Right ventricle myocardium inferior (tissue), 1 donor: ENCODE data around the gene SMURF1. TPM values are rescaled to one million over a fixed set of nuclear protein-coding genes. Genes with fewer than 3 reads are reported as not detected.
A peak's percentile ranks its signal among the peaks of the same experiment; 100 is the strongest.
"Not testable (repeated sequence)": the region's sequence is repeated elsewhere in the genome, so short reads cannot be mapped to it uniquely, and the experiment has no call there.

ENCODE experiments used
- ATAC-seq: fragments of 200-7000 bp; cut with Tn5 transposase; one replicate; pipeline ENCODE4 v1.9.1; 2020; ENCODE audit warnings: mild to moderate bottlenecking, moderate library complexity
- DNase-seq: peaks from one replicate; pipeline ENCODE4 v3.0.0; 2021; ENCODE audit errors: missing footprints
- intact Hi-C: fragments of 100-400 bp; cut with DNase I; formaldehyde crosslinking; loops from one replicate; pipeline ENCODE4 v1.11.0; 2022
- total RNA-seq: library from RNA; stranded (reverse); fragmentation: NEBNext Ultra II Directional; extraction: Animal tissue kit (Norgen Biotek cat#: 25700); gene quantifications from one replicate; pipeline ENCODE4 v1.2.1, GENCODE V29; 2021
- donor health status: DM: no; HTN: yes; CAD: no; lungs with severe emphysema.

The SMURF1 gene
- total RNA-seq, 1 donor from 2014 or later: 9.6 TPM

DNA sequence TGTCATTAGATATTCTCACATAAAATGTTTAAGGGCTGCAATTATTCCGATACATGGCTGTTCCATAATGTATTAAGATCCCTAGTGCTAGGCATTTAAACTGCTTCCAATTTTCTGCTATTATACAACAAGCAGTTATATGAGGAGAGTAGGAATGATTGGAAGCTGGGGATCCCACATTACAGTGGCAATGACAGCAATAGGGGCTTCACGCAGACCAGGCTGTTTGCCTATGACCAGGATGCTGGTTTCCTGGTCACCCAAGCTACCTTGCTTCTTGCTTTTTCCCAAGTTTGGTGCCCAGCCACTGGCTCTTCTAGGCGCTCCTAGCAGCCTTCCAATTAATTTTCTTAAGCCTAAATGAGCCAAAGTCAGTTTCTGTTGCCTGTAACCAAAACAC, 39.3 kb downstream of the SMURF1 start:
- no peak for ATAC-seq

DNA sequence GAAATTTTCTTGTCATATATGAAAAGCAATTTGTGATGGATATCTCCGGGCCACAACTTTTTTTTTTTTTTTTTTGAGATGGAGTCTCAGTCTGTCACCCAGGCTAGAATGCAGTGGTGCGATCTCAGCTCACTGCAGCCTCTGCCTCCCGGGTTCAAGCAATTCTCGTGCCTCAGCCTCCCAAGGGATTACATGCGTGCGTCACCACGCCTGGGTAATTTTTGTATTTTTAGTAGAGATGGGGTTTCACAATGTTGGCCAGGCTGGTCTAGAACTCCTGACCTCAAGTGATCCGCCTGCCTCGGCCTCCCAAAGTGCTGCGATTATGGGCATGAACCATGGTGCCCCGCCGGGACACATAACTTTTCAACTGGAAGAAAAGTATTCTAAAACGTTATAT, 40.1 kb downstream of the SMURF1 start:
- intact Hi-C loops, DNase-seq, ATAC-seq: not testable (repeated sequence)

More for the DNA sequence above, 39.3 kb downstream of the SMURF1 start:
- intact Hi-C loops: loop anchor here (5.0 kb wide), 1 partner anchor 38 kb away; the partner anchor contains the start of gene SMURF1
- DNase-seq: no peak

GRCh38 chr7:99102809-99103690, 40.9 kb downstream of the SMURF1 start:
- intact Hi-C loops: no loop called here
- DNase-seq: no peak
- no peak for ATAC-seq

- DNase-seq (no peak), ATAC-seq (no peak)
- intact Hi-C loops: no loop called here
These were observed 41.5 kb downstream of the SMURF1 start for GRCh38 chr7:99102361-99102760.

- intact Hi-C loops, DNase-seq, ATAC-seq: not testable (repeated sequence)
These were observed 42.4 kb downstream of the SMURF1 start for GRCh38 chr7:99101516-99101915.

DNA sequence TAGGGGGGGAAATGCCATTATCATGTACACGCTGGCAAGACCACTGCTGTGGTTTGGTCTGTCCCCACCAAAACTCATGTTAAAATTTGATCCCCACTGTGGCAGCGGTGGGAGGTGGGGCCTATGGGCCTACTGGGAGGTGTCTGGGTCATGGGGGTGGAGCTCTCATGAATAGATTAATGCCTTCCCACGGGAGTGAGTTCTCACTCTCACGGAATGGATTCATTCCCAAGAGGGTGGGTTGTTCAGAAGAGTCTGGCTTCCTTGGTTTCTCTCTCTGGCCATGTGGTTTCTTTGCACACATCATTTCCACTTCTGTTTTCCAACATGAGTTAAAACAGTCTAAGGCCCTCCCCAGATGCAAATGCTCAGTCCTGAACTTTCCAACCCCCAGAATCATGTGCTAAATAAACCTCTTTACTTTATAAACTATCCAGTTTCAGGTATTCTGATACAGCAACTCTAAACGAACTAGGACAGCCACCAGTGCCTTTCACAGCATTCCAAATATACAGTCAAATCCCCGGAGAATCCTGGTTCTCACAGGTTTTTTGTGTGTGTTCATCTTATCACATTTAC, 44.3 kb downstream of the SMURF1 start:
- peak; percentile 30 for ATAC-seq
- intact Hi-C loops: no loop called here
- DNase-seq: no peak

- ATAC-seq: peak; percentile 49
- no peak for DNase-seq
- intact Hi-C loops: no loop called here
These were observed 44.9 kb downstream of the SMURF1 start for GRCh38 chr7:99098824-99099498.

GRCh38 chr7:99098286-99098823, 45.6 kb downstream of the SMURF1 start:
- ATAC-seq: no peak
- DNase-seq: no peak
- intact Hi-C loops: no loop called here

GRCh38 chr7:99097730-99098129, 46.2 kb downstream of the SMURF1 start:
- no peak for ATAC-seq
- no peak for DNase-seq
- intact Hi-C loops: no loop called here

- intact Hi-C loops: no loop called here
- DNase-seq (no peak), ATAC-seq (peak; percentile 74)
These were observed 47.6 kb downstream of the SMURF1 start for GRCh38 chr7:99096124-99096887.

DNA sequence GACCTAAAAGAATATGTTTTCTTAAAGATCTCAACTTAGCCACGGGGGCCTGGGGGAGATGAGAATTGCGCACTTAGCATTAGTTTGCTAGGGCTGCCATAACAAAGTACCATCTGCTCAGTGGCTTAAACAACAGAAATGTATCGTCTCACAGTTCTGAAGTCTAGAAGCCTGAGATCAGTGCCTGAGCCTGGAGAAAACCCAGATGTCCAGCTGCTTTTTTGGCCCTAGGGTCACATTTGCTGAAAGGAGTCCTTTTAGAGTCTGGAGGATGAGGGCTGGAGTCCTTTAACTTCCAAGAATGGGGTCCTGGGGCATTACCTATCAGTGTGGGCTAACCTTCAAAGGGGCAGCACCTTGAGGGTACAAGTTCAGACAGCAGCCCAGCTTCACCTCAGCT, 48.2 kb downstream of the SMURF1 start:
- no peak for DNase-seq
- intact Hi-C loops: no loop called here
- ATAC-seq: peak; percentile 76

DNA sequence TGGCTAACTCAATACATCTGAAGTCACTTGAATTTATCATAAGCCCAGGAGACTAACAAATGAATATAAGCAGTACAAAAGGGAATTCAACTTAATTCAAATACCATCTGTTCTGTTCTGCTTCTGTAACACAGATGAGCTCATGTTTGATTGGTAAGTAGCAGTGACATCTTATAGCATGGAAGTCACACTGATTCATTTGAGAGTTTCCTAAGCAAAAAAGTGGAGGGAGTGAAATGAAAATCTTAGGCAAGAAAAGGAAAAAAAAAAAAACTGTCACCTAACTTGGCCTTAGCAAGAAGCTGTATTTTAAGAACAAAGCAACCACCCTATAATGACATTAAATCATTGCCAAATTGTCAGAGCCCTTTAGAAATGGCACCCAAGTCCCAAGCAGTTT, 49.5 kb downstream of the SMURF1 start:
- ATAC-seq (no peak), DNase-seq (no peak)
- intact Hi-C loops: no loop called here

GRCh38 chr7:99092064-99092720, 51.7 kb downstream of the SMURF1 start:
- ATAC-seq (no peak), DNase-seq (no peak)
- intact Hi-C loops: no loop called here

DNA sequence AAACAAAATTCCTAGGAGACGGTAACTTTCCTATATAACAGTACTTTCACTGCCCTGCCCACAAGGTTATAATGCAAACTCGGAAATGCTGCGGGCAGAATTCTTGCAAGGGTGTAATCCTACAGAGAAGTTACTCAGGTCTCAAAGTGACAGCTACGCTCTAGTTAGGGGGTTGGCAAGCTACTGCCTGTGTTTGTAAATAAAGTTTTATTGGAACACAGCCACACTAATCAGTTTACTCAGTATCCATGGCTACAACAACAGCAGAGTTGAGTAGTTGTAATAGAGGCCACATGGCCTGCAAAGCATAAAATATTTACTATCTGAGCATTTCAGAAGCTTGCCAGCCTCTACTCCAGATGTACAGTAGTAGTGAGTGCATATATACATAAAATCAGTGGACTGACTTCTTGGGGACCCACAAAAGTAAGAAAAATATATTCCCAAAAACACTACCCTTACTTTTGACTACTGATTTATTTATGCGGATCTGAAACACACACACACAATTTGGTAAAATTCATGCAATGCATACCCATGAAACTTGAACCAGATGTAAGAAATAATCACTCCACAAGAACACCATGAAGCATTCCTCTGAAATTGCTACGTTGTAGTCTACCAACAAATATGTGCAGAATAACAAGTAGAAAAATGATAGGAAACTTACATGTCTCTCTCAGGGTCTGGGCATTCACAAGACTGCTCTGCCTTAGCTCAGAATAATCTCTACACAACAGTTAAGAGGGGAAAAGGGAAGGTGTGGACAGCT, 53.0 kb downstream of the SMURF1 start:
- ATAC-seq (no peak), DNase-seq (no peak)
- intact Hi-C loops: no loop called here

DNA sequence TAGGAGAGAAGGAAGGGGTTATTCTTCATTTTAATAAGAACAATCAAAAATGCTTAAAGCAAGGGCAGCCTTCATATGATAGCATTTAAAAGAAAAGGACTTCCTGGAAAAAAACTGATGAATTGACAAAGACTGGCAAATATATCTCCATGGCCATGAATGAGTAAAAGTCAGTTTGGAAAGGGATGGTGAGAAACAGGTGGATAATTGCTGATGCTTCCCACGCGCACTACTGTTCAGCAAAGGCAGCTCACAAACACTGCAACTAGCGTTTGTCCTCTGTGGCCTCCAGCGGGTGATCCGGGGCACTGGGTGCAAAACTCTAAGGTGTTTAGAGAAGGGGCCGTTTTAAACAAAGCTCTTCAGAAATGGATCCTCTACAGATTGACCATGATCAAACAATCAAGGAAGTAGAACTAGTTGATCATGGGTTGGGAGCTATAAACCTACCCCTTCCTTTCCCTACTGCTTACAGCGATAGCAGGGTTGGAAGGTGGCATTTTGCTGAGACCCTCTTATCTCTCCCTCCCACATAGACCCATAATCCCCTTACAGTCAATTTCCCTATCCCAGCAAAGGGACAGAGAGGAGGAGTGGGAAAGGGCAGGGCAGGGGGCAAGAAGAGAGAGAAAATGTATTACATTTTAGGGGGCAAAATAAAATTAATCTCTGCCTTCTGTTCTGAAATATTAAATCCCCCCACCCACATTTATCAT, 53.8 kb downstream of the SMURF1 start:
- intact Hi-C loops: no loop called here
- DNase-seq (no peak), ATAC-seq (no peak)

DNA sequence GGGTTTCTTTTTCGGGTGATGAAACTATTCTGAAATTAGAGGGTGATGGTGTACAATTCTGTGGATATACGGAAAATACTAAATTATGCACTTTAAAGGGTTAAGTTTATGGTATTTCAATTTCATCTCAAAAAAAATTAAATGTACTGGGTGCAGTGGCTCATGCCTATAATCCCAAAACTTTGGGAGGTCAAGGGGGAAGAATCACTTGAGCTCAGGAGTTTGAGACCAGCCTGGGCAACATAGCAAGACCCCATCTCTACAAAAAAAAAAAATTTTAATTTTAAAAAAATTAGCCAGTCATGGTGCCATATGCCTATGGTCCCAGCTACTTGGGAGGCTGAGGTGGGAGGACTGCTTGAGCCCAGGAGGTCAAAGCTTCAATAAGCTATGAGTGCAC, 57.0 kb downstream of the SMURF1 start:
- intact Hi-C loops: no loop called here
- no peak for ATAC-seq

DNA sequence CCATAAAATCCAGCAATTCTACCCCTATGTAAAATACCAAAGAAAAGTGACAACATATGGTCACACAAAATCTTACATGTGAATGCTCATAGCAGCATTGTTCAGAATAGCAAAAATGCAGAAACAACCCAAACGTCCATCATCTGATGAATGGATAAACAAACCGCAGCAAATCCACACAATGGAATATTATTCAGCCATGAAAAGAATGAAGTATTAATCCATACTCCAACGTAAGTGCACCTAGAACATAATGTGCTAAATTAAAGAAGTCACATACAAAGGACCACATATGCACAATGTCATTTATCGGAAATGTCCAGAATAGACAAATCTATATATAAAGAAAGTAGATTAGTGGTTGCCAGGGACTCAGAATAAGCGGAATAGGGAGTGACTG, 57.4 kb downstream of the SMURF1 start:
- DNase-seq (no peak), ATAC-seq (no peak)
- intact Hi-C loops: no loop called here

More for the DNA sequence above, 57.0 kb downstream of the SMURF1 start:
- DNase-seq: no peak
